ENCODE measurements around the gene CCDC43. TPM values are rescaled to one million over a fixed set of nuclear protein-coding genes. Genes with fewer than 3 reads are reported as not detected.

CCDC43 gene
- total and polyA plus RNA-seq, 2 of the 13 experiments (the other 11 are each of a cell fraction or from before 2014, with no cell fraction given): 17.5 to 94.8 TPM

GRCh38 chr17:44708401-44709263 is 19.1 kb upstream of the CCDC43 start, which contains the start of gene DBF4B (continued):
- 0 out of 2 replicates have a peak, but pooled peaks have one; percentile 66 for TF ChIP-seq ZHX1 (CRISPR knock-in tag; IDR thresholded peaks at IDR 0.05; ENCODE audit: low read depth)
- peak; percentile 67 for TF ChIP-seq ZBTB20 (CRISPR knock-in tag; IDR thresholded peaks at IDR 0.05; ENCODE audit: borderline replicate concordance, low read depth)
- TF ChIP-seq PLRG1 (conservative IDR thresholded peaks at IDR 0.05): no peak
- peak; percentile 77 for TF ChIP-seq CREM (IDR thresholded peaks at IDR 0.05)
- TF ChIP-seq CREM (CRISPR knock-in tag; IDR thresholded peaks at IDR 0.05): no peak
- TF ChIP-seq HOXD1 (CRISPR knock-in tag; IDR thresholded peaks at IDR 0.05): no peak
- TF ChIP-seq ZNF615 (CRISPR knock-in tag; IDR thresholded peaks at IDR 0.05; ENCODE audit: borderline replicate concordance): no peak
- TF ChIP-seq ZIK1 (CRISPR knock-in tag; IDR thresholded peaks at IDR 0.05; ENCODE audit: borderline replicate concordance, low read depth): no peak
- no peak for TF ChIP-seq ZNF709 (CRISPR knock-in tag; IDR thresholded peaks at IDR 0.05)
- TF ChIP-seq ZNF275 (CRISPR knock-in tag; IDR thresholded peaks at IDR 0.05; ENCODE audit: borderline replicate concordance): peak; percentile 89; the same call in 1 of the 2 replicates
- no peak; the same call in 1 of the 2 replicates for TF ChIP-seq ERF (CRISPR knock-in tag; IDR thresholded peaks at IDR 0.05)
- TF ChIP-seq ZNF235 (CRISPR knock-in tag; IDR thresholded peaks at IDR 0.05; ENCODE audit: borderline replicate concordance): peak; percentile 78; the same call in 1 of the 2 replicates
- TF ChIP-seq WIZ (CRISPR knock-in tag; IDR thresholded peaks at IDR 0.05): no peak
- TF ChIP-seq ELK4 (CRISPR knock-in tag; IDR thresholded peaks at IDR 0.05; ENCODE audit: borderline replicate concordance): no peak
- no peak for TF ChIP-seq HNRNPUL1 (IDR thresholded peaks at IDR 0.05; ENCODE audit: low read depth, low read length)
- TF ChIP-seq ZBTB42 (CRISPR knock-in tag; IDR thresholded peaks at IDR 0.05): 0 out of 2 replicates have a peak, but pooled peaks have one; percentile 70
- no peak for TF ChIP-seq MED13 (CRISPR knock-in tag; IDR thresholded peaks at IDR 0.05)
- TF ChIP-seq GTF2F1 (IDR thresholded peaks at IDR 0.05; ENCODE audit: low read length): no peak
- 0 out of 2 replicates have a peak, but pooled peaks have one; percentile 78 for TF ChIP-seq ZNF468 (CRISPR knock-in tag; IDR thresholded peaks at IDR 0.05)
- peak; percentile 91 for TF ChIP-seq PHF8 (CRISPR knock-in tag; IDR thresholded peaks at IDR 0.05)
- TF ChIP-seq MNT (IDR thresholded peaks at IDR 0.05): 0 out of 2 replicates have a peak, but pooled peaks have one; percentile 1
- TF ChIP-seq ZNF335 (CRISPR knock-in tag; IDR thresholded peaks at IDR 0.05): peak; percentile 97
- TF ChIP-seq RARG (CRISPR knock-in tag; IDR thresholded peaks at IDR 0.05; ENCODE audit: low read depth): 0 out of 2 replicates have a peak, but pooled peaks have one; percentile 47
- TF ChIP-seq ZFP37 (CRISPR knock-in tag; IDR thresholded peaks at IDR 0.05; ENCODE audit: borderline replicate concordance): peak; percentile 25; the same call in 1 of the 2 replicates
